Cardiac muscle cell (in vitro differentiated cells and primary cell): ENCODE measurements around the gene ASPG. TPM values are rescaled to one million over a fixed set of nuclear protein-coding genes. Genes with fewer than 3 reads are reported as not detected.

Source experiments
- DNase-seq, 2 donors: peaks; one replicate each; pipeline versions ENCODE4 v3.0.0 to v3.0.0-alpha.2; 2010 to 2017; ENCODE audit warnings: low read depth in 1 of 2, low spot score in 1 of 2
- H3K27ac ChIP-seq: fragments of 200-600 bp; sonication (generic); 2 replicates; pipeline ENCODE4 v1.5.1; 2016
- H3K27me3 ChIP-seq: fragments of 200-600 bp; sonication (generic); 2 replicates; pipeline ENCODE4 v1.6.0; 2016; ENCODE audit warnings: control low read depth
- H3K36me3 ChIP-seq: fragments of 200-600 bp; sonication (generic); 2 replicates; pipeline ENCODE4 v1.5.1; 2016; ENCODE audit warnings: control low read depth
- H3K4me1 ChIP-seq: fragments of 200-600 bp; sonication (generic); 2 replicates; pipeline ENCODE4 v1.8.1; 2017; ENCODE audit warnings: low read depth, mild to moderate bottlenecking, mixed run types
- H3K4me3 ChIP-seq: fragments of 200-600 bp; sonication (generic); 2 replicates; pipeline ENCODE4 v1.5.1; 2016; ENCODE audit warnings: mild to moderate bottlenecking
- H3K9me3 ChIP-seq: fragments of 200-600 bp; sonication (generic); 2 replicates; pipeline ENCODE4 v1.5.1; 2017; ENCODE audit warnings: low read depth, mild to moderate bottlenecking, control low read depth
- polyA plus RNA-seq: library from polyadenylated mRNA; unstranded; fragments of >200 nt; fragmentation: Nextera tagmentation; extraction: Ambion mirVana; gene quantifications from 2 replicates; pipeline ENCODE4 v1.2.1, GENCODE V29; 2016
- total RNA-seq: library from RNA; depleted of rRNA; stranded (reverse); fragments of >200 nt; gene quantifications from 2 replicates; pipeline ENCODE4 v1.2.3, GENCODE V29; 2016
- TF ChIP-seq, protein P1 (sequence below): IDR thresholded peaks from 2 replicates; pipeline ENCODE4 v1.5.1; 2012; ENCODE audit warnings: low read depth, mild to moderate bottlenecking, low read length

Gene ASPG
- total and polyA plus RNA-seq, 2 experiments from 2014 or later, result 3.4 to 7.3 TPM

- Histone ChIP-seq H3K36me3 (no peaks in the 10 kb centered on the region), H3K4me1 (no peaks in the 10 kb centered on the region), H3K27ac (no peak overlapping the region), H3K27me3 (no peaks in the 10 kb centered on the region), H3K4me3 (no peak overlapping the region), H3K9me3 (no peaks in the 10 kb centered on the region)
- TF ChIP-seq, protein P1, sequence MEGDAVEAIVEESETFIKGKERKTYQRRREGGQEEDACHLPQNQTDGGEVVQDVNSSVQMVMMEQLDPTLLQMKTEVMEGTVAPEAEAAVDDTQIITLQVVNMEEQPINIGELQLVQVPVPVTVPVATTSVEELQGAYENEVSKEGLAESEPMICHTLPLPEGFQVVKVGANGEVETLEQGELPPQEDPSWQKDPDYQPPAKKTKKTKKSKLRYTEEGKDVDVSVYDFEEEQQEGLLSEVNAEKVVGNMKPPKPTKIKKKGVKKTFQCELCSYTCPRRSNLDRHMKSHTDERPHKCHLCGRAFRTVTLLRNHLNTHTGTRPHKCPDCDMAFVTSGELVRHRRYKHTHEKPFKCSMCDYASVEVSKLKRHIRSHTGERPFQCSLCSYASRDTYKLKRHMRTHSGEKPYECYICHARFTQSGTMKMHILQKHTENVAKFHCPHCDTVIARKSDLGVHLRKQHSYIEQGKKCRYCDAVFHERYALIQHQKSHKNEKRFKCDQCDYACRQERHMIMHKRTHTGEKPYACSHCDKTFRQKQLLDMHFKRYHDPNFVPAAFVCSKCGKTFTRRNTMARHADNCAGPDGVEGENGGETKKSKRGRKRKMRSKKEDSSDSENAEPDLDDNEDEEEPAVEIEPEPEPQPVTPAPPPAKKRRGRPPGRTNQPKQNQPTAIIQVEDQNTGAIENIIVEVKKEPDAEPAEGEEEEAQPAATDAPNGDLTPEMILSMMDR, result no peak
- no peak for DNase-seq
Observed at GRCh38 chr14:104164512-104164911, 79.0 kb downstream of the ASPG start.

Other genes with a start within 250 kb of the ASPG start
- 60.1 and 124 TPM in 2 replicates for gene PPP1R13B, start 238.1 kb upstream of the ASPG start, total RNA-seq
- 88.5 and 113 TPM in 2 replicates for gene PPP1R13B, start 238.1 kb upstream of the ASPG start, polyA plus RNA-seq
- not detected in 2 replicates for gene TDRD9, start 157.2 kb upstream of the ASPG start, total RNA-seq
- gene TDRD9, start 157.2 kb upstream of the ASPG start, polyA plus RNA-seq, result 0.31 TPM in 1 of 2 replicates, not detected in the other
- gene RD3L, start 143.2 kb upstream of the ASPG start, total RNA-seq, result 0.18 and 0.35 TPM in 2 replicates
- 0.46 and 0.49 TPM in 2 replicates for gene RD3L, start 143.2 kb upstream of the ASPG start, polyA plus RNA-seq
- 38.3 and 74.9 TPM in 2 replicates for gene KIF26A, start 52.9 kb downstream of the ASPG start, total RNA-seq
- 9.9 and 19.5 TPM in 2 replicates for gene KIF26A, start 52.9 kb downstream of the ASPG start, polyA plus RNA-seq